H1 (cell line): Measurements from ENCODE around the gene CASZ1. TPM values are rescaled to one million over a fixed set of nuclear protein-coding genes. Genes with fewer than 3 reads are reported as not detected.

Source experiments
- KDM4A ChIP-seq: IDR thresholded peaks from one replicate; pipeline ENCODE4 v1.7.1; 2012; ENCODE audit warnings: low read depth, mild to moderate bottlenecking, moderate library complexity, low read length, inconsistent platforms; ENCODE audit not compliant: severe bottlenecking
- RFX5 ChIP-seq: IDR thresholded peaks from 2 replicates; pipeline ENCODE4 v1.6.1; 2011; ENCODE audit warnings: low read depth, low read length, improper control_type of control experiment, borderline replicate concordance
- SP1 ChIP-seq: IDR thresholded peaks from 2 replicates; pipeline ENCODE4 v1.6.1; 2011; ENCODE audit warnings: low read depth, low read length
- TCF12 ChIP-seq: IDR thresholded peaks from 2 replicates; pipeline ENCODE4 v1.6.1; 2011; ENCODE audit warnings: low read depth, mild to moderate bottlenecking, low read length
- ZNF274 ChIP-seq: IDR thresholded peaks from 2 replicates; pipeline ENCODE4 v1.7.0; 2012; ENCODE audit warnings: low read length, borderline replicate concordance; ENCODE audit errors: extremely low read depth
- polyA plus RNA-seq, 7 experiments: library from polyadenylated mRNA; depleted of rRNA in 3 of 7; stranded (reverse) in 5 of 7; unstranded in 2 of 7; fragments of >200 nt in 5 of 7; fragments of 200-250 nt in 2 of 7; gene quantifications; 1 replicate in 5 of 7; 2 replicates in 1 of 7; 4 replicates in 1 of 7; pipeline versions ENCODE4 v1.2.1 to v1.2.3, GENCODE V29; 2011 to 2013; ENCODE audit warnings: missing spikeins in 2 of 7, mixed read lengths in 2 of 7
- total RNA-seq: library from RNA; stranded (reverse); fragmentation: NEBNext Ultra II Directional; extraction: Animal tissue kit (Norgen Biotek cat#: 25700); gene quantifications from 2 replicates; pipeline ENCODE4 v1.2.1, GENCODE V29; 2021

Gene CASZ1
- total and polyA plus RNA-seq, 2 of the 8 experiments (the other 6 are each of a cell fraction or from before 2014, with no cell fraction given) = 4.4 to 7.7 TPM

DNA sequence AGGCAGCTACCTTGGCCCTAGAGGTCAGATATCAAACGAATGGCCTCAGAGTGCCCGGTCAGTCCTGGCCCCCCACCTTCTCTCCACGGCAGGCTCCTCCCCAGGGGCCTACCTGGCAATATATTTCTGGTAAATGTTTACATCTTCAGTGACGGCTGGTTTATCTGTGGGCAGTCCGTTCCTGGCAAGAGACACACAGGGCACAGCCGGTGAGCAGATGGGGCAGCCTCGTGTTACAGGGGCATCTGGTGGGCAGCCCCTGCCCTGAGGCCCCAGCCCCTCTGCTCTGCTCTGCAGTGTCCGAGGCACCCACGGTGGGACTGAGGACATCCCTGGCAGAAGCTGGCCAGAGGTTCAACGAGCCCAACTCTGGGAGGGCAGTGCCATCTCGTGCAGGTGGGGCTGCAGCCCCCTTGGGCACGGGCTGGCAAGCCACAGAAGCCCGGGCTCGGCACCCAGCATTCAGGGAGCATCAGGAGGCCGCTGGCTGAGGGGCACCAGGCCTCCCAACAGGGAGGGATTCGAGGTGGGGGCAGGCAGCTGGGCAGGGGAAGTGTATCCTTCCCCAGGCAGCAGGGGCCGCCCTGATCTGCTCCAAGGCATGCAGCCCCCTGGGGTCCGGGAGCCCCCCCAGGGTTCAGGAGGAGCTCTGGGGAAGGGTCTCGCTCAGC is 137.9 kb downstream of the CASZ1 start (continued):
- TF ChIP-seq TCF12 (no peak), SP1 (no peak), ZNF274 (no peak), RFX5 (no peak), KDM4A (no peak)
- TF ChIP-seq, all 59 proteins: peak for 0
